ENCODE data around the gene SH3RF3. TPM values are rescaled to one million over a fixed set of nuclear protein-coding genes. Genes with fewer than 3 reads are reported as not detected.

SH3RF3 gene
- total RNA-seq, 2 donors from 2014 or later, result 8.0 to 8.8 TPM

DNA sequence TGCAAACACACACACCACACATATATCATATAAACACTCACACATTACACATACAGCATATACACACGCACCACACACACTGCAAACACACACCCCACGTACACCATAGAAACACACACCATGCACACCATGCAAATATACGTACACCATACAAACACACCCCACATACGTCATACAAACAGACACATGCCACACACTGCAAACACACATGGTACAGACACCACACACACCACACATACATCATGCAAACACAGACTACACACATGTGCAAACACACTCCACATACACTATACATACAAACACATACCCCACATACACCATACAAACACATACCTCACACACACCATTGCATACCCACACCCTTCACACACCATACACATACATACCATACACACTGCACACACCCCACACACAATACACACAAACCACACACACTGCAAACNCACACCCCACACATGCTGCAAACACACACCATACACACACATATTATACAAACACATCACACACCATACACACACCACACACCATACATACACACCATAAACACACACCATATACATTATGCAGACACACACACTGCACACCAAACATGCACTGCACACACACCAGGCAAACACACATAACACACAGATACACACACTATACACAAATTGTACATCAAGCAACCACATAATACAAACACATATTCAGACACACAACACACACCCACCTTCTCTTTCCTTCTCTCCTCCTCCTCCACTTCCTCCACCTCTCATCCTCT, 364.4 kb downstream of the SH3RF3 start:
- TF ChIP-seq, protein P1, sequence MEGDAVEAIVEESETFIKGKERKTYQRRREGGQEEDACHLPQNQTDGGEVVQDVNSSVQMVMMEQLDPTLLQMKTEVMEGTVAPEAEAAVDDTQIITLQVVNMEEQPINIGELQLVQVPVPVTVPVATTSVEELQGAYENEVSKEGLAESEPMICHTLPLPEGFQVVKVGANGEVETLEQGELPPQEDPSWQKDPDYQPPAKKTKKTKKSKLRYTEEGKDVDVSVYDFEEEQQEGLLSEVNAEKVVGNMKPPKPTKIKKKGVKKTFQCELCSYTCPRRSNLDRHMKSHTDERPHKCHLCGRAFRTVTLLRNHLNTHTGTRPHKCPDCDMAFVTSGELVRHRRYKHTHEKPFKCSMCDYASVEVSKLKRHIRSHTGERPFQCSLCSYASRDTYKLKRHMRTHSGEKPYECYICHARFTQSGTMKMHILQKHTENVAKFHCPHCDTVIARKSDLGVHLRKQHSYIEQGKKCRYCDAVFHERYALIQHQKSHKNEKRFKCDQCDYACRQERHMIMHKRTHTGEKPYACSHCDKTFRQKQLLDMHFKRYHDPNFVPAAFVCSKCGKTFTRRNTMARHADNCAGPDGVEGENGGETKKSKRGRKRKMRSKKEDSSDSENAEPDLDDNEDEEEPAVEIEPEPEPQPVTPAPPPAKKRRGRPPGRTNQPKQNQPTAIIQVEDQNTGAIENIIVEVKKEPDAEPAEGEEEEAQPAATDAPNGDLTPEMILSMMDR (IDR thresholded peaks at IDR 0.05), result no peak
- DNase-seq (ENCODE audit: low spot score), result no peak
- H3K27ac ChIP-seq, result no peak overlapping the region
- no peak overlapping the region for H3K4me3 ChIP-seq
- H3K36me3 ChIP-seq, result no peaks in the 10 kb centered on the region
- H3K4me1 ChIP-seq, result peaks cover 0 to 17% of the 10 kb centered on the region in 2 donors
- H3K27me3 ChIP-seq, result no peaks in the 10 kb centered on the region
- H3K9me3 ChIP-seq, result no peaks in the 10 kb centered on the region

- H3K27me3 ChIP-seq, result no peaks in the 10 kb centered on the region
- peaks cover 0 to 17% of the 10 kb centered on the region in 2 donors for H3K4me1 ChIP-seq
- H3K4me3 ChIP-seq, result no peak overlapping the region
- no peaks in the 10 kb centered on the region for H3K36me3 ChIP-seq
- no peak for DNase-seq (ENCODE audit: low spot score)
- no peak overlapping the region for H3K27ac ChIP-seq
- H3K9me3 ChIP-seq, result no peaks in the 10 kb centered on the region
- TF ChIP-seq, protein P1 (IDR thresholded peaks at IDR 0.05), result no peak
Measured at GRCh38 chr2:109494351-109494750, 365.3 kb downstream of the SH3RF3 start.

- H3K27ac ChIP-seq, result no peak overlapping the region
- TF ChIP-seq, protein P1 (IDR thresholded peaks at IDR 0.05), result no peak
- H3K4me3 ChIP-seq, result no peak overlapping the region
- no peaks in the 10 kb centered on the region for H3K27me3 ChIP-seq
- no peaks in the 10 kb centered on the region for H3K9me3 ChIP-seq
- no peaks in the 10 kb centered on the region for H3K36me3 ChIP-seq
- H3K4me1 ChIP-seq, result peaks cover 0 to 17% of the 10 kb centered on the region in 2 donors
- DNase-seq (ENCODE audit: low spot score), result no peak
Measured at GRCh38 chr2:109497463-109497862, 368.5 kb downstream of the SH3RF3 start.

GRCh38 chr2:109497911-109498870, 369.2 kb downstream of the SH3RF3 start:
- Histone ChIP-seq H3K27me3 (no peaks in the 10 kb centered on the region), H3K27ac (no peak overlapping the region), H3K36me3 (no peaks in the 10 kb centered on the region), H3K4me3 (no peak overlapping the region), H3K9me3 (no peaks in the 10 kb centered on the region), H3K4me1 (peaks cover 0 to 17% of the 10 kb centered on the region in 2 donors)
- no peak for DNase-seq (ENCODE audit: low spot score)
- TF ChIP-seq, protein P1 (IDR thresholded peaks at IDR 0.05), result no peak

DNA sequence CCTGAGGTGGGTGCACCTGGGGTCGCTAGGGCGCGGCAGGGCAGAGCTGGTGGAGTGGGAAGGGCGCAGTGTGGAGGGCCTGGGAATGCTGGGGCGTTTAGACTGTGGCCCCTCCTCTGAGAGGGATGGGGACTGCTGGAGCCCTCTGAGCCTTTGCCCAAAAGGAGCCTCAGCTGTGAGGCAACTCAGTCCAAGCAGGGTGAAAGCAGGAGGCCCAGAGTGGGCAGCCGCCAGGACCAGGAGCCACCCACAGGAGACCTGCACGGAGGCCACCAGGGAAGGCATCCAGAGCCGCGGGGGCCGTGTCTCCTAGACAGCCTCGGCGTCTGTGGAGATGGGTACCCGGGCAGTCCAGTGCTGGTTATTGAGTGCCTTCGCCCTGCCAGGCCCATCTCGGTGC, 369.9 kb downstream of the SH3RF3 start:
- no peaks in the 10 kb centered on the region for H3K9me3 ChIP-seq
- H3K4me3 ChIP-seq, result no peak overlapping the region
- H3K4me1 ChIP-seq, result peaks cover 0 to 17% of the 10 kb centered on the region in 2 donors
- no peak for DNase-seq (ENCODE audit: low spot score)
- no peaks in the 10 kb centered on the region for H3K27me3 ChIP-seq
- no peaks in the 10 kb centered on the region for H3K36me3 ChIP-seq
- H3K27ac ChIP-seq, result no peak overlapping the region
- TF ChIP-seq, protein P1 (IDR thresholded peaks at IDR 0.05), result no peak
